Measurements from ENCODE around the gene ASB6.

Gene ASB6

GRCh38 chr9:129590466-129590865, 51.5 kb downstream of the ASB6 start:
- Mint-ChIP-seq H3K4me3 (no peak overlapping the region), H3K36me3 (ENCODE audit: low read depth) (no peaks in the 10 kb centered on the region), H3K27ac (peak overlapping the region; percentile 49), H3K9me3 (no peaks in the 10 kb centered on the region), H3K27me3 (ENCODE audit: low read depth, poor library complexity) (peaks cover 12% of the 10 kb centered on the region), H3K4me1 (peaks cover 96% of the 10 kb centered on the region)
- TF ChIP-seq CTCF (IDR thresholded peaks at IDR 0.05), result no peak
- no peak for DNase-seq

GRCh38 chr9:129587487-129588262, 54.3 kb downstream of the ASB6 start:
- no peak for TF ChIP-seq CTCF (IDR thresholded peaks at IDR 0.05)
- DNase-seq, result no peak
- H3K4me1 Mint-ChIP-seq, result peaks cover 82% of the 10 kb centered on the region
- H3K36me3 Mint-ChIP-seq (ENCODE audit: low read depth), result no peaks in the 10 kb centered on the region
- peak overlapping the region; percentile 21 for H3K4me3 Mint-ChIP-seq
- no peaks in the 10 kb centered on the region for H3K9me3 Mint-ChIP-seq
- H3K27ac Mint-ChIP-seq, result peak overlapping the region; percentile 84
- H3K27me3 Mint-ChIP-seq (ENCODE audit: low read depth, poor library complexity), result peaks cover 11% of the 10 kb centered on the region

- no peak for DNase-seq
These were observed 55.3 kb downstream of the ASB6 start for GRCh38 chr9:129586685-129587084.

GRCh38 chr9:129586245-129586644, 55.7 kb downstream of the ASB6 start:
- Mint-ChIP-seq H3K4me1 (peaks cover 81% of the 10 kb centered on the region), H3K36me3 (ENCODE audit: low read depth) (no peaks in the 10 kb centered on the region), H3K4me3 (no peak overlapping the region), H3K9me3 (no peaks in the 10 kb centered on the region), H3K27ac (peak overlapping the region; percentile 91), H3K27me3 (ENCODE audit: low read depth, poor library complexity) (peaks cover 10% of the 10 kb centered on the region)
- no peak for DNase-seq
- TF ChIP-seq CTCF (IDR thresholded peaks at IDR 0.05), result no peak

More at GRCh38 chr9:129586685-129587084, 55.3 kb downstream of the ASB6 start:
- H3K27me3 Mint-ChIP-seq (ENCODE audit: low read depth, poor library complexity), result peaks cover 10% of the 10 kb centered on the region
- H3K4me3 Mint-ChIP-seq, result no peak overlapping the region
- H3K36me3 Mint-ChIP-seq (ENCODE audit: low read depth), result no peaks in the 10 kb centered on the region
- H3K27ac Mint-ChIP-seq, result peak overlapping the region; percentile 91
- no peaks in the 10 kb centered on the region for H3K9me3 Mint-ChIP-seq
- peaks cover 82% of the 10 kb centered on the region for H3K4me1 Mint-ChIP-seq
- TF ChIP-seq CTCF (IDR thresholded peaks at IDR 0.05), result no peak

GRCh38 chr9:129585352-129585751, 56.6 kb downstream of the ASB6 start:
- peak overlapping the region; percentile 62 for H3K27ac Mint-ChIP-seq
- H3K4me1 Mint-ChIP-seq, result peaks cover 72% of the 10 kb centered on the region
- H3K27me3 Mint-ChIP-seq (ENCODE audit: low read depth, poor library complexity), result peaks cover 7% of the 10 kb centered on the region
- H3K9me3 Mint-ChIP-seq, result peaks cover 4% of the 10 kb centered on the region
- H3K4me3 Mint-ChIP-seq, result no peak overlapping the region
- no peaks in the 10 kb centered on the region for H3K36me3 Mint-ChIP-seq (ENCODE audit: low read depth)
- TF ChIP-seq CTCF (IDR thresholded peaks at IDR 0.05), result no peak
- DNase-seq, result no peak

Data from nephron progenitor cell (in vitro differentiated cells).